Right ventricle myocardium superior (tissue), 1 donor: ENCODE results near the gene DUOXA1. TPM values are rescaled to one million over a fixed set of nuclear protein-coding genes. Genes with fewer than 3 reads are reported as not detected.
"Not testable (repeated sequence)": the region's sequence is repeated elsewhere in the genome, so short reads cannot be mapped to it uniquely, and the experiment has no call there.

Experiments
- ATAC-seq: fragments of 200-7000 bp; cut with Tn5 transposase; one replicate; pipeline ENCODE4 v1.9.1; 2020; ENCODE audit warnings: mild to moderate bottlenecking; ENCODE audit not compliant: poor library complexity
- DNase-seq: peaks from one replicate; pipeline ENCODE4 v3.0.0-alpha.2; 2020
- intact Hi-C: fragments of 100-400 bp; cut with DNase I; formaldehyde crosslinking; loops from one replicate; pipeline ENCODE4 v1.11.2; 2022
- total RNA-seq: library from RNA; stranded (reverse); fragmentation: NEBNext Ultra II Directional; extraction: Animal tissue kit (Norgen Biotek cat#: 25700); gene quantifications from one replicate; pipeline ENCODE4 v1.2.1, GENCODE V29; 2021
- donor health status: DM: no; HTN: yes; CAD: no; lungs with severe emphysema.

DUOXA1 gene
- total RNA-seq, 1 donor from 2014 or later, result 0.56 TPM

DNA sequence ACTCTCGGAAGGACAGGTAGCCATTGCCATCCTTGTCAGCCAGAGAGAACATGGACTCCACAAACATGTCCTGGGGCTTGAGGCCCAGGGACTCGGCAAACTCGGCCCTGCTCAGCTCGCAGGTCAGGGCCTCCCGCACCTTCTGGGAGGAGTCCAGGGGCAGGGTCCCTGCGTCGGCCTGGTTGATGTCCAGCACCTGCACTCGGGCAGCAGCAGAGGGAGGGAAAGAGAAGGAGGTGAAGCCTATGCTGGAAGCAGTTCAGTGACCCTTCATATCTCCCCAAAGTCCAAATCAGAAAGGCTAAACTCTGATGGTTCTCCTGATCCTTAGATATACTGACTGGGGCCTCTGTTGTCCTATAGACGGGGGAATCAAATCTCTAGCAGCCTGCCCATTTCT is 25.5 kb downstream of the DUOXA1 start:
- DNase-seq, ATAC-seq, intact Hi-C loops: not testable (repeated sequence)

DNA sequence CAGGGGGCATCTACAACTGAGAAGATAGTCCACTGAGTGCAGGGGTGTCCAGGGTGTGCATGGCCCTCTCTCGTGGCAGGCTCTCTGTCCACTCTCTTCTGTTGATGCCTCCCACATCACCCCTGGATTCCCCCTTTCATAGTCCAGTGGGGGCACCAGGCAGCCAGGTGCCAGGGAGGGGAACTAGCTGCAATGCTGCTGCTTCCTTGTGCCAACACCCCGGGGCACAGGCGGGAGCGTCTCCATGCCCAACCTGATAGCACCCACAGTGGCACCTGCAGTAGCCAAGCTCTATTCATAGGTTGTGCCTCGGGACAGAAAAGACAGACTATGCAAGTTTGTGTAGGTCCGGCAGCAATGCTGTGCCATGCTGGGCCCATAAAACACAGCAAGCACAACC is 27.5 kb downstream of the DUOXA1 start:
- DNase-seq, result no peak
- intact Hi-C loops, result no loop called here
- no peak for ATAC-seq

DNA sequence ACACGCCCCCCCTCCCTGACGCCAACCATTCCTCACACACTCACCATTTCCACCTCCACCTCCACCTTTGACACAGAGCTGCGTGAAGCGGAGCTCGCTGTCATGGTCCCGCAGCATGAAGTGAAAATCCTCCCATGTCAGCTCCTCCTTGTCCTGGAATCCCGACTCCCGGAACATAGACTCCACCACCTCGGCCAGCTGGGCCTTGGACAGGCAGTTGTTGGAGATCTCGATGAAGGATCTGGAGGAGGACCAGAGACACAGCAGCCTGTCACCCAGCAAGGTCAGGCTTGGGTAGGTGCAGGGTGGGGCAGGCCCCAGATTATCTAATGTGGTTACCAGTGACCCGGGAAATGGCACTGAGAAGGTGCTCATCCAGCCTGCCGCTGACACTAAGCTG is 27.9 kb downstream of the DUOXA1 start:
- intact Hi-C loops, result no loop called here
- DNase-seq, result no peak
- no peak for ATAC-seq

DNA sequence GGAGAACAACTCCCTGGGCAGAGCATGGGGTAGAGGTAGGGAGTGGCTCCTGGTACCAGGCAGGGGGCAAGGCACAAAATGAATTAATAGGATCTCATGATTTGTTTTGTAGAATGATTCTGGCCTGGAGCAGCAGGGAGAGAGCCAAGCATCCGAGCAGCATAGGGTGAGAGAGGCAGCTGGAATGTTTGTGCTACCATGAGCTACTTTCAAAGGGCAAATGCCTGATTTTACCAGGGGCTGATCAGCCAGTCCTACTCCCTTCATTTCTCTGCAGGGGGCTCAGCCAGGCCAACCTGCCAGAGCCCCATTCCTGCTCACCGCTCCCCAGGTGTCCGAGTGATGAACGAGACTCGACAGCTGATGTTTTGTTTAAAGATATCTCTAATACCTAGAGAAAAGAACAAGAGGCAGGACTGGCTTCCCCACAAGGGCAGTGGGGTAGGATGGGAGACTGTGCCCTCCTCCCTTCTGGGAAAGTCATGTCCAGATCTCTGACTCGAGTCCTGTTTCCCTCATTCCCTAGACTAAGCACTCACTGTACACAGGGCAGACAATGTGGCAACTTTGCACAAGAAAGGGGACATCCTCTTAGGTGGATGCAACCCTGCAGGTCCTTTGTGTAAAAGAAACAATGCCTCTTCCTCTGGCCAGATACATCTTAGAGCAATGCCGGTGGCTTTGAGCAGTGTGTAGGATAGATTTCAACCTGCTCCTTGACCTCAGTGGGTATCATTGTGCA is 28.6 kb downstream of the DUOXA1 start:
- ATAC-seq (no peak), DNase-seq (no peak)
- intact Hi-C loops, result no loop called here

DNA sequence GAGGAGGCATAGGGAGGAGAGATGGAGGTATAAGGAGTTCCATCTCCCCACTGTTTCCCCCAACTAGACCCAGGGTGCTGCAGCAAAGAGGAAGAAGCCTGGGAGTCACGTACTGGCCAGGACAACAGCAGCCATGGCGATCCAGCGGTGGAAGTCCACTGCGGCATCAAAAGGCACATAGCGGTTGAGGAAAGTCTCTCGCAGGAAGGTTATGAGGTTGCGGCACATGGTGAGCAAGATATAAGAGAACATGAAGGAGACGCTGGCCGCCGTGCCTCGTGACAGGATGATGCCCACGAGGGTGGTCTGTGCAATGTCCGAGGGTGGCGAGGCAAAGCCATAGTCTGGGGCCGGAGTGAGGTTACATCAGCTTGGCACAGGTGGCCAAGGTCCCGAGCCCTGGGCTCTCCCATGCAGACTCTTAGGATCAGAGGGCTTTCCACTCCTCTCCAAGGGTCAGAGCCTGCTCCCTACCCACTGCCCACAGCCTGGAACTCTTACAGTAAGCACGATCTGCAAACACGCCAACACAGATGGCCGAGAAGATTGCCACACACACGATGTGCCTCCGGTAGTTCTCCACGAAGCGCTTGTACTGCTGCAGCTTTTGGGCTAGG is 30.0 kb downstream of the DUOXA1 start:
- intact Hi-C loops, result no loop called here
- no peak for DNase-seq
- no peak for ATAC-seq

DNA sequence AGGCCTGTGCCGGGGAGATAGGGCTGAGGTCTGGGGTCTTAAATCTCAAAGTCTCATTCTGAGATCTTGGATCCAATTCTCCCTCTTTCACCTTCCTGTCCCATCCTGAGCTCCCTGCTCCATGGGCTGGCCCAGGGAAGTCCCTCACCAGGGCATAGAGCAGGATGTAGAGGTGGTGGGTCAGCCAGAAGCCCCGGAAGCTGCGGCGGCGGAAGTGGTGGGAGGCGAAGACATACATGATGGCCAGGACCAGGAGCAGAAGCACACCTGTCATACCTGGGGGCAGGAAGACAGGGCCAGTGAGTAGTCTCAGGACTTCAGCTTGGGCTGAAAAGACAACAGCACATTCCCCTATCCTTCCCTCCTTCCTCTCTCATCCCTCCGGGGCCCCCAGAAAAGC is 32.2 kb downstream of the DUOXA1 start:
- ATAC-seq (no peak), DNase-seq (no peak)
- intact Hi-C loops, result no loop called here

DNA sequence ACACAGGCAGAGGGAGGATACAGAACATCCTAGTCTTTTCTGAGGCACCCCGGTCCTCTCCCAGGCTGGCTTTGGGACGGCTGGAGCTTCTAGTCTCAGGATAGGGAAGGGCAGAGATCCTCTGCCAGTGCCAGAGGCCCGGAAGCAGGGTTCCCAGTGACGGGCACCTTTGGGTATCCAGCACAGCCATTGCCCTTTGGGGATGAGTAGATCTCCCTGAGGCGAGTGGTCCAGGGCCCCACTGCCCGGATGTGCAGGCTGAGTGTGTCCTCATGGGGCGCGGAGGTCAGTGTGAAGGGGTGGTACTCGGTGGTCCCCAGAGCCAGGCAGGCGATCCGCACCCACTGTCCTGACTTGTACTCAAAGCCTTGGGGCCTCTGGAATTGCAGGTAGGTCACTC is 34.0 kb downstream of the DUOXA1 start:
- intact Hi-C loops, result no loop called here
- no peak for DNase-seq
- no peak for ATAC-seq

DNA sequence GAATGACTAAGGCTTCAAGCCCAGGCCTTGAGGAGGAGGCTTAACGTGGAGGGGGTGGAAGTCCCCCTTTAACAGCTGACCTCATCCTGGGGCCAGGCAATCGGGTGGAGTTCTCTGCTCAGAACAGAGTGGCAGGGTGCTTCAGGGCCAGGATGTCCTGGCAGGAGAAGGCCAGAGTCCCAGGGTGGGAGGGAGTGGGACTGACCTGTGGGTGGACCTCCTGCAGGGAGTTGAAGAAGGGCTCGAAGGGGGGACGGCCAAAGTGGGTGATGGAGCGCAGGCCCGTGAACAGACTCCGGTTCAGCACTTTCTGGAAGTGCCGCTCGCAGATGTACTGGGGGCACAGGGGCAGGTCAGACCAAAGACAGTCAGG is 35.3 kb downstream of the DUOXA1 start:
- intact Hi-C loops, result no loop called here
- ATAC-seq, result no peak
- DNase-seq, result no peak

DNA sequence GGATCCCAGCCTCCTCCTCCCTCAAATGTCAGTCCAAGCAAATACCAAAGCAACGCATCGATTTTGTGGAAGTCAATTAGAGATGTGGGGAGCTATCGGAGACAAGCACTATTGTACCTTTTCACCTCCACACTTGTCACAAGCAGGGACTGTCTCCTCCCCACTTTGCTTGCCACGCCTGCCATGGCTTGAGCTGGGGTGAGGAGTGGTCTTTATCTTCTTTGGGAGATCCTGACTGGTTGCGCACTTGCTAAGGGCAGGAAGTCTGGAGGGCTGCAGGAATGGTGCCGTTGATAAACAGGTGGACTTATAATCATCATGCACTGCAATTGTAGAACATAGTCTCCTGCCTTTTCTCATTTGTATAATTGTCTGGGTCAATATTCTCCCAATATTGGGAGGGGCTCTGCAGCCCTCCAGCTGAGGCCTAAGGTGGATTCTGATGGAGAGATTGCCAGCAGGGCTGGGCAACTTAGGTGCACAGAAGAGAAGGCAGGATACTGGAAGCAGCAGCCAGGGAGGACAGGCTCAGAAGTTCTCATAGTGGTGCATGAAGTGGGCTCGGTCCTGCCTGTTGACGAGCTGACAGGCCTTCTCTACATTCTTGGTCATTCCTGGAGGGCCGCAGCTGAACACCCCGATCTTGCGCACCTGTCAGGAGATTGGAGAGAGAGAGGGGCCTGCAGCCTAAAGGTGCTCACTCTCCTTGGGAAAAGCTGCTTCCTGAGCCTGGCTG is 35.9 kb downstream of the DUOXA1 start:
- DNase-seq (no peak), ATAC-seq (no peak)

DNA sequence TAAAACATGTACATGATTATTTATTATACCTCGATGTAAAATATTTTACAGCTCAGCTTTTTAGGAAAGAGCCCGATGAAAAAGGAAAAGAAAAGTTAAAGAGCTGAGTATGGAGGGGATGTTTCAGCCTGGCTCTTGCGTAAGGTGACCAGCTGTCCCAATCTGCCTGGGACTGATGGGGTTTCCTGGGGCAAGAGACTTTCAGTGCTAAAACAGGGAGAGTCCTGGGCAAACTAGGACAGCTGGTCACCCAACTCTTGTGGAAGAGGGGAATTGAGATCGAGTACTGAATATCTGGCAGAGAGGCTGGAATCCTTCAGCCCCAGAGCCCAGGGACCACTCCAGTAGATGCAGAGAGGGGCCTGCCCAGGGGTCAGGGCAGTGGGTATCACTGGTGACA is 36.7 kb downstream of the DUOXA1 start:
- ATAC-seq (no peak), DNase-seq (no peak)
- intact Hi-C loops, result no loop called here

More for the DNA sequence above, 35.9 kb downstream of the DUOXA1 start:
- intact Hi-C loops, result no loop called here

DNA sequence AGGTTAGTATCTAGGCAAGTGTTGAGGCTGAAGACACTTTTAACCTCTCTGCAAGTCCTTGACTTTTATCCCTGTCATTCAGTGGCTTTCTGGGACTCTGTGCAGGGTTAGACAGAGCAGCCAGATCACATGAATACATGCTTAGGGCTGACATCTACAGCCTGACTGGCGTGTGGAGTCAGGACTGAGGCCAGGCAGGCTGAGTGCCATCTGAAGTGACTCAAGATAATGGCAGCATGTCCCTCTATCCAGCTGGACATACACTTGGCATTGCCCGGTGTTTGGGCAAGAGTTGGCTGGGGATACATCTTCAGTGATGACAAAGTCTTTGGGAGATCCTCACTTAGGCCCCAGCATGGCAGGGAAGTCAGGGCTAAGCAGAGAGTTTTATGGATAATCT is 38.1 kb downstream of the DUOXA1 start:
- DNase-seq (peak; percentile 68), ATAC-seq (peak; percentile 93)
- intact Hi-C loops, result no loop called here

DNA sequence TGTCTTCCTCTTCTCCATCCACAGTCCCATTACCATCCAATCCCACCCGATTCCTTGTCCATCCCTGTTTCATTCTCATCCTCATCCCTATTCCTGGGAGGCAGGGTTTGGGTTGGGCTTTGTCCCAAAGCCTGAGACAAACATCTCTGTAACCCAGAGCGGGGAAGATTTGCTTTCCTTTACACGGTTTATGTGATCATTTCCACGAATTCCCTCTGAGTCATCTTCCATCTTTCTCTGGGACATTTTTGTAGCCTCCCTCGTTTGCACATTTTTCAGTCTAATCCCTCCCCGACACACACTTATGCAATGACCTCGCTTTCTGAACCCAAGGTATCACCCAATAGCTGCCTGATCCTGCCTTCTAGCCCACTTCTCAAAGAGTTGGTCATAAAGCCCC is 38.5 kb downstream of the DUOXA1 start:
- ATAC-seq (no peak), DNase-seq (no peak)
- intact Hi-C loops, result no loop called here

DNA sequence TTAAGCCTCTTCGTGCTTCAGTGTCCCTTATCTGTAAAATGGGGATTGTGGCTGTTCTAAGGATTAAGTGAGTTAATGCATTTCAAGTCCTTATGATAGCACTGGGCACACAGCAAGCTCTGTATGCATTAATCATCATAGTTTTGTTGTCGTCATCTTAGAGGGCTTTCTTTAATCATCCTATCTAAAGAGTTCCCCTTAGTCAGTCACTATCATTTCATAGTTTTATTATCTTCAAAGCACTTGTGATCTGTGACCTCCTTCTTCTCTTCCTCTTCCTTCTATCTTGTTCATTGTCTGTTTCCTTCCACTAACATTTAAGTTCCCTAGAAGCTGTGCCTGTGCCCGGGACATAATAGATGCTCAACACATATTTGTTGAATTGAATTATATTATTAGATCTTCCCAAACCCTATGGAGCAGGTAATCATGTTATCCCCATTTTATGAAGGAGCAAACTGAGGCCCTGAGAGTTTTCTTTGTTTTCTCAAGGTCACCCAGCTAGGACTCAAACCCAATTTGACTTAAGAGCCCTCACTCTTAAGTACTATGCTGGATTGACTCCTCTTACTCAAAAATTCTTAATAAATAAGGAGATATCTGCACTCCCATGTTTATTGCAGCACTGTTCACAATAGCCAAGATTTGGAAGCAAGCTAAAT is 39.8 kb downstream of the DUOXA1 start:
- ATAC-seq, result no peak
- no peak for DNase-seq
- intact Hi-C loops, result no loop called here

DNA sequence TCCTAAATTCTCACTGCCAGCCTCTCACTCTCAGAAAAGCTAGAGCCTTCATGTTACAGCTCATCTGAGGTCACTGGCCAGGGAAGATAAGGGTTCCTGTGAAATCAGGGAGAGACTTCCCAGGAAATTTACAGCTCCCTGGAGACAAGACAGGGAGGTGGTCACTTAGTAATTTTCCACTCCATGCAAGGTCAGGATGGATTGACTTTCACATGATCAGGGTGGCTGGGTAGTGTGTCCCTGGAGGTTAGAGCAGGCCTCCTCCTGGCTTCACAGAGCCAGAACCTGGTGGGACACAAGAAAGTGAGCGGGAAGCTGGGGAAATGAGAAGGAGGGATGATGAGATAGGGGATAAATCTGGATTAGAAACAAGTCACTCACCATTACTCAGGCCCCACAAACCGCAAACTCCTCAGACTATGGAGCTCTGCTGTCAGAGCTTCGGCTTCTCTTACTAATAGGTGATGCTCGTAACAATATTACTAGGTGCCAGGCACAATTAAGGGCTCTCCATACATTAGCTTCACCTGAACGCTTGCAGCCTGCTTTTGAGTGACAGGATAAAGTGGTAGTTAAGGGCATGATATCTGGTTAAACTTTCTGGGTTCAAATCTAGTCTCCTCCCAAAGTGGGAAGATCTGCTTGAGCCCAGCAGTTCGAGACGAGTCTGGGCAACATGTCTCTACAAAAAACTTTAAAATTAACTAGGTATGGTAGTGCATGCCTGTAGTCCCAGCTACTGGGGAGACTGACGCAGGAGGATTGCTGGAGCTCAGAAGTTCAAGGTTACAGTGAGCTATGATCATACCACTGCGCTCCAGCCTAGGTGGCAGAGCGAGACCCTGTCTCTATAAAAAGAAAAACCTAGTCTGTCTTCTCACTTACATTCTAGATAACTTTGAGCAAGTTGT is 40.6 kb downstream of the DUOXA1 start:
- intact Hi-C loops, result no loop called here
- DNase-seq (no peak), ATAC-seq (no peak)

DNA sequence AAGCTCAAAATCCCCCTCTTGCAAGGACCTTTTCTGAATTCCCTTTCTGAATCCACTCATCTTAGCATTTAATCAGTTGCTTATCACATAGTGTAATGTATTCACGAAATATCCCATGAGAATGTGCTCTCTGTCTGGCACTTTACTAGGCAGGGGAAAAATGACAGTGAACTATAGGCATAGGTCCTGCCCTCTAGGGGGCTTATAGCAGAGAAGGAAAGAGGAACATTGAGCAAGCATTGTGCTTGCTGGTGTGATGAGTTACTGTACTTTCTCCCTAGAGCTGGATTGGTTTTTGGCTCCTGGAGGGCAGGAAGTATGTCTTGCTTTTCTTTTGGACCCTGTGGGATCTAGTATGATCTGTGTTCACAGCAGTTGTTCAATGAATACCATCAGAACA is 42.2 kb downstream of the DUOXA1 start:
- no peak for ATAC-seq
- DNase-seq, result no peak
- intact Hi-C loops, result no loop called here

DNA sequence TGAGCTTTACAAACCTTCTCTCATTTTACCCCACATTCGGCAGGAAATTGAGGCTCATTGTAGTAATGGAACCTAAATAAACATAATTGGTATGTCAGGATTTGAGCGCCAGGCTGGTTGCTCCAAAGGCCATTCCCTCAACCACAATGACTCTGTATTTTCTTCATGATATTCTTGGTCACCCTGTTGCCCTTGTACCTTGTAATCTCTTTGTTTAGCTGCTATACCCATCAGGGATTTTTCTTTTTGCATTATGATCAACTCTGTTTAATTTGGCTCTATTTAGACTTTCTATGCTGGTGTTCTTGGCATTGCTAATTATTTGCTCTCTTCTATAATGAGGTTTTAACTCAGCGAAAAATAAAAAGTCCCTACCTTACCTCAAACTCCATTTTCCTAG is 45.5 kb downstream of the DUOXA1 start:
- intact Hi-C loops, result no loop called here
- DNase-seq (no peak), ATAC-seq (no peak)

DNA sequence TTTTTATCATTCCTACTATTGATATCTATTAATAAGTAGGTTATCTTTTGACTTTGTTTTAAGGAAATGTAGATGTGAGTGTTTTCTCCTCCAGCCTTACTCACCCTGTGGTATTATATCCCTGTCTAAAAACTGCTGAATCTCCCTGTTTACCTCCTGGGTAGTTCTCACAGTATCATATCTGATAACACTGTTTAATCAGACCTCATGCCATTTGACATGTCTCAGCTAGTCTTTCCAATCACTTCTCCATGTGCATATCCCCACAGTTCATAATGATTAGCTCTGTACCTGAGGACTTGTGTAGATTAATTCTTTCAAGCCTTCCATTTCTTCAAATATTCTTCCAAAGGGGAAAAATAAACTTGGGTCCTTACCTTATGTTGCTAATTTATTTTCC is 46.5 kb downstream of the DUOXA1 start:
- DNase-seq, result no peak
- intact Hi-C loops, result no loop called here
- ATAC-seq, result no peak

DNA sequence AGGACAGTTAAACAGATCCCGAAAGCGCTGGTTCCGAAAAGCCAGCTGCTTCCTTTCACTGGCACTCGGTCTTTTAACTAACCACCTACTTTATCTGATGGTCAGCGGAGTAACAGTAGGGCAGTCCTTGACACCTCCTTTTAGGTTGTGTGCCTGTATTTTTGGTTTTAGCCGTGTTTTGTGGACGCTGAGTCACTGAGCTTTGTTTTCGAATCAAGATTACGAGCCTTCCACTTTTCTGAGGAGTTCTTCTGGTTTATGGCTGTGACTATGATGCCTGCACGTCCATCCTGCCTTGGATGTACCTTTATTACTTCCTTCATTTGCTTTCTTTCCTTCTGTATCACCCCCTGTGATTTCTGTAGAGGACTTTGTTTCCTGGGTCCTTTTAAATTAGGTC is 47.3 kb downstream of the DUOXA1 start:
- DNase-seq, intact Hi-C loops, ATAC-seq: not testable (repeated sequence)

DNA sequence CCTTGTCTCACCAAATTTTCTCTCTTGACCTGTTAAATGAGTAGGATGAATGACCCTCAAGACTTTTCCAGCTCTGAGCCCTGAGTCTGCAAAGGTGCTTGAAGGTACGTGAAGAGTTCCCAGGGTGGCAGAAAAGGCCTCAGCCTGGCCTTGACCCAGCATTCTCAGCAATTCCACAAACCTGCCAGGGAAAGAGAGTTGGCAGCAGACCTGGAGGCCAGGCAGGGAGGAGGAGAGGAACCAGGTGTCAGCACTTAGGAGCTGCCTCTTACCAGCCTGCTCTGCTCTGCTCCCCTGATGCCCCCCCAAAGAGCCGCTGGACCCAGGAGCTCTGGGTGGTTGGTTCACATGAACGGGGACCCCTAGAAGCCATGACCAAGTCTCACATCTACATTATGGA is 49.1 kb downstream of the DUOXA1 start:
- peak; percentile 79 for ATAC-seq
- DNase-seq, intact Hi-C loops: not testable (repeated sequence)
